ENCODE results near the gene TRIM50.

The TRIM50 gene

GRCh38 chr7:73359746-73360375 is 32.0 kb upstream of the TRIM50 start:
- H3K4me2 ChIP-seq (ENCODE audit: low read depth, low read length) = no peak overlapping the region
- peaks cover 10% of the 10 kb centered on the region for H3K27me3 ChIP-seq (replicated peaks; ENCODE audit: insufficient read depth, low read length)
- no peaks in the 10 kb centered on the region for H3K36me3 ChIP-seq (replicated peaks; ENCODE audit: insufficient read depth, low read length)

GRCh38 chr7:73359306-73359705 is 31.4 kb upstream of the TRIM50 start:
- DNase-seq = no peak
- Histone ChIP-seq H3K4me1 (ENCODE audit: low read length) (0 out of 2 replicates have a peak, but pooled peaks cover 5% of the 10 kb centered on the region), H3K4me2 (ENCODE audit: low read depth, low read length) (no peak overlapping the region), H3K36me3 (replicated peaks; ENCODE audit: insufficient read depth, low read length) (no peaks in the 10 kb centered on the region), H3K79me2 (ENCODE audit: low read length) (no peaks in the 10 kb centered on the region), H3K9me3 (replicated peaks; ENCODE audit: insufficient read depth, low read length) (no peaks in the 10 kb centered on the region), H3K9me2 (replicated peaks; ENCODE audit: insufficient read depth, low read length) (no peaks in the 10 kb centered on the region), H4K20me1 (ENCODE audit: insufficient read depth, low read length) (no peaks in the 10 kb centered on the region), H3K4me3 (ENCODE audit: low read length) (no peak overlapping the region), H3K27ac (ENCODE audit: low read length) (no peak overlapping the region), H2AFZ (ENCODE audit: low read length) (no peak overlapping the region), H3K27me3 (replicated peaks; ENCODE audit: insufficient read depth, low read length) (peaks cover 6% of the 10 kb centered on the region), H3K9ac (ENCODE audit: low read length) (no peak overlapping the region), H3F3A (ENCODE audit: insufficient read depth, low read length) (no peaks in the 10 kb centered on the region)
- TF ChIP-seq EZH2 (optimal IDR thresholded peaks at IDR 0.05; ENCODE audit: low read depth, low read length) (no peak), EZH2phosphoT487 (IDR thresholded peaks at IDR 0.05; ENCODE audit: low read length) (no peak)
- TF ChIP-seq, protein P1, sequence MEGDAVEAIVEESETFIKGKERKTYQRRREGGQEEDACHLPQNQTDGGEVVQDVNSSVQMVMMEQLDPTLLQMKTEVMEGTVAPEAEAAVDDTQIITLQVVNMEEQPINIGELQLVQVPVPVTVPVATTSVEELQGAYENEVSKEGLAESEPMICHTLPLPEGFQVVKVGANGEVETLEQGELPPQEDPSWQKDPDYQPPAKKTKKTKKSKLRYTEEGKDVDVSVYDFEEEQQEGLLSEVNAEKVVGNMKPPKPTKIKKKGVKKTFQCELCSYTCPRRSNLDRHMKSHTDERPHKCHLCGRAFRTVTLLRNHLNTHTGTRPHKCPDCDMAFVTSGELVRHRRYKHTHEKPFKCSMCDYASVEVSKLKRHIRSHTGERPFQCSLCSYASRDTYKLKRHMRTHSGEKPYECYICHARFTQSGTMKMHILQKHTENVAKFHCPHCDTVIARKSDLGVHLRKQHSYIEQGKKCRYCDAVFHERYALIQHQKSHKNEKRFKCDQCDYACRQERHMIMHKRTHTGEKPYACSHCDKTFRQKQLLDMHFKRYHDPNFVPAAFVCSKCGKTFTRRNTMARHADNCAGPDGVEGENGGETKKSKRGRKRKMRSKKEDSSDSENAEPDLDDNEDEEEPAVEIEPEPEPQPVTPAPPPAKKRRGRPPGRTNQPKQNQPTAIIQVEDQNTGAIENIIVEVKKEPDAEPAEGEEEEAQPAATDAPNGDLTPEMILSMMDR (IDR thresholded peaks at IDR 0.05; ENCODE audit: low read length) = no peak

More at GRCh38 chr7:73359746-73360375, 32.0 kb upstream of the TRIM50 start:
- H3K9me3 ChIP-seq (replicated peaks; ENCODE audit: insufficient read depth, low read length) = no peaks in the 10 kb centered on the region
- DNase-seq = no peak
- H3K79me2 ChIP-seq (ENCODE audit: low read length) = no peaks in the 10 kb centered on the region
- no peak overlapping the region for H3K9ac ChIP-seq (ENCODE audit: low read length)
- H3F3A ChIP-seq (ENCODE audit: insufficient read depth, low read length) = no peaks in the 10 kb centered on the region
- 0 out of 2 replicates have a peak, but pooled peaks cover 5% of the 10 kb centered on the region for H3K4me1 ChIP-seq (ENCODE audit: low read length)
- no peaks in the 10 kb centered on the region for H3K9me2 ChIP-seq (replicated peaks; ENCODE audit: insufficient read depth, low read length)
- no peak overlapping the region for H3K27ac ChIP-seq (ENCODE audit: low read length)
- no peaks in the 10 kb centered on the region for H4K20me1 ChIP-seq (ENCODE audit: insufficient read depth, low read length)
- TF ChIP-seq EZH2 (optimal IDR thresholded peaks at IDR 0.05; ENCODE audit: low read depth, low read length) (no peak), EZH2phosphoT487 (IDR thresholded peaks at IDR 0.05; ENCODE audit: low read length) (no peak)
- TF ChIP-seq, protein P1 (IDR thresholded peaks at IDR 0.05; ENCODE audit: low read length) = no peak
- H3K4me3 ChIP-seq (ENCODE audit: low read length) = no peak overlapping the region
- H2AFZ ChIP-seq (ENCODE audit: low read length) = no peak overlapping the region

DNA sequence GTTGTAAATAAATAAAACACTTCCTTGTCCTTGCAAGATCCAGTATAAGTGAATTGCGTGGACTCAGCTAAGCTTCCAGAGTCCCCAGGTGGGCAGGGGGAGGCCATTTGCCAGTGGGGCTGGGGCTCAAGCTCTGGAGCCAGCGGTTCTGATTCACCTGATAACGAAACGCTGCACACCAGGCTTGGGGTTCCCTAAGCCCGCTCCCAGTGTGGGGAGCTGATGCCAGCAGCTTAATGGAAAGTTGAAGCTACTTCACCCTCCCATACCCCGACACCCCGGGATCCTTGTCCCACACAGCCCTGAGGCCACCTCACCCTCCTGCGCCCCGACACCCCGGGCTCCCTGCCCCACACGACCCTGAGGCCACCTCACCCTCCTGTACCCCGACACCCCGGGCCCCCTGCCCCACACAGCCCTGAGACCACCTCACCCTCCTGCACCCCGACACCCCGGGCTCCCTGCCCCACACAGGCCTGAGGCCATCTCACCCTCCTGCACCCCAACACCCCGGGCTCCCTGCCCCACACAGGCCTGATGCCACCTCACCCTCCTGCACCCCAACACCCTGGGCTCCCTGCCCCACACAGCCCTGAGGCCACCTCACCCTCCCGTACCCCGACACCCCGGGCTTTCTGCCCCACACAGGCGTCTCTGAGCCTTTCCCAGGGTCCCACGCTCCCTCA is 30.9 kb upstream of the TRIM50 start:
- H3K9me3 ChIP-seq (replicated peaks; ENCODE audit: insufficient read depth, low read length) = no peaks in the 10 kb centered on the region
- no peaks in the 10 kb centered on the region for H3K36me3 ChIP-seq (replicated peaks; ENCODE audit: insufficient read depth, low read length)
- H3K27ac ChIP-seq (ENCODE audit: low read length) = peak overlapping the region; percentile 76; the same call in 1 of the 2 replicates
- no peak for DNase-seq
- H3K9ac ChIP-seq (ENCODE audit: low read length) = peak overlapping the region; percentile 67; the same call in 1 of the 2 replicates
- no peak for TF ChIP-seq EZH2phosphoT487 (IDR thresholded peaks at IDR 0.05; ENCODE audit: low read length)
- TF ChIP-seq, protein P1 (IDR thresholded peaks at IDR 0.05; ENCODE audit: low read length) = no peak
- TF ChIP-seq EZH2 (optimal IDR thresholded peaks at IDR 0.05; ENCODE audit: low read depth, low read length) = no peak
- no peak overlapping the region for H3K4me3 ChIP-seq (ENCODE audit: low read length)
- peak overlapping the region; percentile 88; the same call in 1 of the 2 replicates for H2AFZ ChIP-seq (ENCODE audit: low read length)
- H3K9me2 ChIP-seq (replicated peaks; ENCODE audit: insufficient read depth, low read length) = no peaks in the 10 kb centered on the region
- peak overlapping the region; percentile 90 for H3K4me2 ChIP-seq (ENCODE audit: low read depth, low read length)
- no peaks in the 10 kb centered on the region for H3K79me2 ChIP-seq (ENCODE audit: low read length)
- no peaks in the 10 kb centered on the region for H4K20me1 ChIP-seq (ENCODE audit: insufficient read depth, low read length)
- H3K27me3 ChIP-seq (replicated peaks; ENCODE audit: insufficient read depth, low read length) = 0 out of 2 replicates have a peak, but pooled peaks cover under 1% of the 10 kb centered on the region
- H3K4me1 ChIP-seq (ENCODE audit: low read length) = 0 out of 2 replicates have a peak, but pooled peaks cover 5% of the 10 kb centered on the region
- H3F3A ChIP-seq (ENCODE audit: insufficient read depth, low read length) = no peaks in the 10 kb centered on the region

Data from MM.1S (cell line).